IMR-90 (cell line): ENCODE data around the gene GADL1. TPM values are rescaled to one million over a fixed set of nuclear protein-coding genes. Genes with fewer than 3 reads are reported as not detected.

Experiments
- ATAC-seq: fragments of 200-7000 bp; cut with Tn5 transposase; 2 replicates; pipeline ENCODE4 v1.9.1; 2020; ENCODE audit warnings: low read depth, mild to moderate bottlenecking, moderate library complexity
- BruUV-seq: library from RNA; stranded (reverse); fragments of 400-500 nt; replicated peaks from 2 replicates; lab custom pipeline; 2021; lab: Mats Ljungman, UMichigan
- CTCF ChIA-PET: fragments of 300-600 bp; formaldehyde crosslinking; extraction: SDS; loops from one replicate; lab custom pipeline; 2021; ENCODE audit warnings: antibody characterized with exemption; lab: Yijun Ruan, JAX
- POLR2A ChIA-PET: fragments of 300-600 bp; sonication (Branson Sonifier 250); formaldehyde crosslinking; loops from one replicate; lab custom pipeline; 2022; ENCODE audit warnings: antibody characterized with exemption; ENCODE audit not compliant: unreplicated experiment; lab: Charles Lee
- DNase-seq: peaks from one replicate; pipeline ENCODE4 v3.0.0; 2013
- H2AFZ ChIP-seq: replicated peaks from 2 replicates; pipeline ENCODE3; 2013; ENCODE audit warnings: low read length, mild to moderate bottlenecking; ENCODE audit not compliant: poor library complexity
- H2AK5ac ChIP-seq: 2 replicates; pipeline ENCODE4 v1.6.1; 2013; ENCODE audit warnings: low read depth, low read length, inconsistent platforms
- H2AK9ac ChIP-seq: replicated peaks from 2 replicates; pipeline ENCODE3; 2013; ENCODE audit warnings: mild to moderate bottlenecking, low read depth, low read length, moderate library complexity; ENCODE audit not compliant: poor library complexity
- H2BK120ac ChIP-seq: 2 replicates; pipeline ENCODE4 v1.6.1; 2013; ENCODE audit warnings: low read depth, low read length, inconsistent platforms
- H2BK15ac ChIP-seq: 3 replicates; pipeline ENCODE4 v1.6.1; 2013; ENCODE audit warnings: low read depth, low read length, inconsistent platforms
- H2BK20ac ChIP-seq: 2 replicates; pipeline ENCODE4 v1.6.1; 2013; ENCODE audit warnings: low read depth, mild to moderate bottlenecking, inconsistent platforms, low read length, moderate library complexity
- H2BK5ac ChIP-seq: 2 replicates; pipeline ENCODE4 v1.6.1; 2013; ENCODE audit warnings: mild to moderate bottlenecking, low read depth, low read length, inconsistent platforms; ENCODE audit not compliant: poor library complexity, severe bottlenecking
- H3K14ac ChIP-seq: replicated peaks from 2 replicates; pipeline ENCODE4 v1.6.1; 2013; ENCODE audit warnings: low read depth, low read length, inconsistent platforms
- H3K18ac ChIP-seq: 2 replicates; pipeline ENCODE4 v1.6.1; 2013; ENCODE audit warnings: low read depth, low read length, control low read depth
- H3K23ac ChIP-seq: 2 replicates; pipeline ENCODE4 v1.6.1; 2013; ENCODE audit warnings: low read depth, low read length, inconsistent platforms
- H3K27ac ChIP-seq: 2 replicates; pipeline ENCODE4 v1.5.1; 2013; ENCODE audit warnings: mild to moderate bottlenecking, control low read depth, low read length; ENCODE audit not compliant: insufficient read depth
- H3K27me3 ChIP-seq: 2 replicates; pipeline ENCODE4 v1.6.1; 2013; ENCODE audit warnings: low read length; ENCODE audit not compliant: control insufficient read depth, insufficient read depth
- H3K36me3 ChIP-seq: 2 replicates; pipeline ENCODE4 v1.6.1; 2013; ENCODE audit warnings: low read length, mixed read lengths; ENCODE audit not compliant: control insufficient read depth, insufficient read depth
- H3K4ac ChIP-seq: 2 replicates; pipeline ENCODE4 v1.6.1; 2013; ENCODE audit warnings: low read depth, low read length, inconsistent platforms
- H3K4me1 ChIP-seq: 2 replicates; pipeline ENCODE4 v1.6.1; 2013; ENCODE audit warnings: low read length, mixed read lengths; ENCODE audit not compliant: control insufficient read depth, insufficient read depth
- H3K4me2 ChIP-seq: 2 replicates; pipeline ENCODE4 v1.6.1; 2013; ENCODE audit warnings: low read depth, mild to moderate bottlenecking, control low read depth, low read length, moderate library complexity
- H3K4me3 ChIP-seq: 2 replicates; pipeline ENCODE4 v1.5.1; 2013; ENCODE audit warnings: low read depth, mild to moderate bottlenecking, control low read depth, low read length, moderate library complexity; ENCODE audit not compliant: insufficient read depth
- H3K56ac ChIP-seq: 2 replicates; pipeline ENCODE4 v1.6.1; 2013; ENCODE audit warnings: low read length, inconsistent platforms; ENCODE audit not compliant: insufficient read depth; ENCODE audit errors: extremely low read depth
- H3K79me1 ChIP-seq, 2 experiments: 2 replicates each; pipeline ENCODE4 v1.6.1; 2013; ENCODE audit warnings: low read length in 2 of 2, inconsistent platforms in 1 of 2, low read depth in 1 of 2
- H3K9ac ChIP-seq: 2 replicates; pipeline ENCODE4 v1.6.1; 2013; ENCODE audit warnings: low read depth, low read length, control low read depth
- H3K9me1 ChIP-seq: 2 replicates; pipeline ENCODE4 v1.6.1; 2013; ENCODE audit warnings: low read length, inconsistent platforms; ENCODE audit not compliant: insufficient read depth
- H3K9me3 ChIP-seq: 2 replicates; pipeline ENCODE4 v1.6.1; 2013; ENCODE audit warnings: low read length; ENCODE audit not compliant: control insufficient read depth, insufficient read depth
- H4K20me1 ChIP-seq: 2 replicates; pipeline ENCODE4 v1.6.1; 2013; ENCODE audit warnings: low read length, inconsistent platforms; ENCODE audit not compliant: insufficient read depth
- H4K5ac ChIP-seq: 2 replicates; pipeline ENCODE4 v1.6.1; 2013; ENCODE audit warnings: mild to moderate bottlenecking, low read depth, low read length, control low read depth
- H4K8ac ChIP-seq, 2 experiments: 2 replicates each; pipeline ENCODE4 v1.6.1; 2013; ENCODE audit warnings: low read depth in 2 of 2, low read length in 2 of 2, control low read depth in 1 of 2, inconsistent platforms in 1 of 2
- H4K91ac ChIP-seq: 2 replicates; pipeline ENCODE4 v1.6.1; 2013; ENCODE audit warnings: low read depth, low read length, inconsistent platforms; ENCODE audit not compliant: insufficient read depth
- BHLHE40 ChIP-seq: fragments of 150-350 bp; IDR thresholded peaks from 2 replicates; pipeline ENCODE4 v1.6.1; 2016; ENCODE audit warnings: mild to moderate bottlenecking, low read depth, low read length
- CEBPB ChIP-seq: IDR thresholded peaks from 2 replicates; pipeline ENCODE4 v1.6.1; 2012; ENCODE audit warnings: low read depth, low read length, improper control_type of control experiment
- CHD1 ChIP-seq: IDR thresholded peaks from 2 replicates; pipeline ENCODE4 v1.6.1; 2012; ENCODE audit warnings: low read depth, low read length, improper control_type of control experiment
- CTCF ChIP-seq: conservative IDR thresholded peaks from 2 replicates; pipeline ENCODE4 v1.5.1; 2012; ENCODE audit warnings: mild to moderate bottlenecking, low read depth, low read length, improper control_type of control experiment
- ELK1 ChIP-seq: fragments of 150-350 bp; IDR thresholded peaks from 2 replicates; pipeline ENCODE4 v1.6.1; 2016; ENCODE audit warnings: low read depth, mild to moderate bottlenecking, low read length, moderate library complexity, borderline replicate concordance
- FOS ChIP-seq: fragments of 150-350 bp; IDR thresholded peaks from 2 replicates; pipeline ENCODE4 v1.6.1; 2016; ENCODE audit warnings: low read depth, low read length
- MAFK ChIP-seq: IDR thresholded peaks from 2 replicates; pipeline ENCODE4 v1.6.1; 2012; ENCODE audit warnings: low read depth, low read length, improper control_type of control experiment
- MAZ ChIP-seq: IDR thresholded peaks from 2 replicates; pipeline ENCODE4 v1.6.1; 2012; ENCODE audit warnings: low read depth, mild to moderate bottlenecking, low read length, improper control_type of control experiment, moderate library complexity, borderline replicate concordance
- MXI1 ChIP-seq: IDR thresholded peaks from 2 replicates; pipeline ENCODE4 v1.6.1; 2012; ENCODE audit warnings: low read depth, mild to moderate bottlenecking, low read length, moderate library complexity, borderline replicate concordance
- NFE2L2 ChIP-seq: fragments of 150-350 bp; IDR thresholded peaks from 2 replicates; pipeline ENCODE4 v1.6.1; 2016; ENCODE audit warnings: low read depth, mild to moderate bottlenecking, low read length
- POLR2A ChIP-seq: IDR thresholded peaks from 2 replicates; pipeline ENCODE4 v1.6.1; 2012; ENCODE audit warnings: mild to moderate bottlenecking, low read depth, low read length
- RAD21 ChIP-seq: IDR thresholded peaks from 2 replicates; pipeline ENCODE4 v1.6.1; 2012; ENCODE audit warnings: low read length, improper control_type of control experiment
- RCOR1 ChIP-seq: IDR thresholded peaks from 2 replicates; pipeline ENCODE4 v1.6.1; 2012; ENCODE audit warnings: mild to moderate bottlenecking, low read length, improper control_type of control experiment; ENCODE audit not compliant: insufficient replicate concordance
- RFX5 ChIP-seq: IDR thresholded peaks from 2 replicates; pipeline ENCODE4 v1.8.0; 2012; ENCODE audit warnings: low read depth, mild to moderate bottlenecking, low read length, moderate library complexity
- SMC3 ChIP-seq: fragments of 150-350 bp; IDR thresholded peaks from 2 replicates; pipeline ENCODE4 v1.6.1; 2016; ENCODE audit warnings: low read depth, mild to moderate bottlenecking, antibody characterized with exemption, low read length, moderate library complexity
- USF2 ChIP-seq: fragments of 150-350 bp; IDR thresholded peaks from 2 replicates; pipeline ENCODE4 v1.6.1; 2017; ENCODE audit warnings: mild to moderate bottlenecking, antibody characterized with exemption, low read length, low read depth
- WGBS, 2 experiments: methylation state at CpG; one replicate each; pipeline versions ENCODE4 v1.1.5 to v1.1.7; 2013; ENCODE audit warnings: missing lambda C conversion rate in 2 of 2; ENCODE audit not compliant: insufficient read length in 1 of 2; ENCODE audit errors: extremely low coverage in 2 of 2; 5-methylcytosine and 5-hydroxymethylcytosine counted together
- dilution Hi-C: fragments of 300-500 bp; cut with HindIII; formaldehyde crosslinking; loops from one replicate; pipeline ENCODE4 v1.14.3; 2018; ENCODE audit warnings: low sequenced_read_pairs; ENCODE audit not compliant: unreplicated experiment
- in situ Hi-C: fragments of 300-500 bp; cut with MboI; formaldehyde crosslinking; loops from 3 replicates; pipeline ENCODE4 v1.14.3; 2019; ENCODE audit warnings: low sequenced_read_pairs, inconsistent platforms, mixed read lengths
- intact Hi-C: fragments of 100-400 bp; cut with micrococcal nuclease; formaldehyde crosslinking; loops from 2 replicates; pipeline ENCODE4 v1.10.0; 2022
- polyA plus RNA-seq, 3 experiments: library from polyadenylated mRNA; depleted of rRNA; stranded (reverse); fragments of >200 nt; gene quantifications; 2 replicates each; pipeline ENCODE4 v1.2.3, GENCODE V29; 2012; ENCODE audit warnings: low replicate concordance in 1 of 3
- total RNA-seq: library from RNA; depleted of rRNA; stranded (reverse); fragments of >200 nt; gene quantifications from 2 replicates; pipeline ENCODE4 v1.2.3, GENCODE V29; 2012

Gene GADL1
- total and polyA plus RNA-seq, 2 of the 4 experiments (the other 2 are of a cell fraction) = not detected

- Histone ChIP-seq H3K4me2 (no peak overlapping the region), H4K5ac (no peak overlapping the region; the same call in 1 of the 2 replicates), H3K27ac (no peak overlapping the region), H2BK5ac (peak overlapping the region; percentile 15), H3K9me3 (no peaks in the 10 kb centered on the region), H4K8ac (no peak overlapping the region), H2BK20ac (no peak overlapping the region), H2BK15ac (no peak overlapping the region), H4K91ac (no peak overlapping the region), H3K27me3 (no peaks in the 10 kb centered on the region), H3K56ac (no peak overlapping the region), H2BK120ac (peak overlapping the region; percentile 17; the same call in 1 of the 2 replicates), H3K9ac (no peak overlapping the region), H4K20me1 (no peaks in the 10 kb centered on the region), H2AK9ac (no peak overlapping the region), H3K9me1 (peaks cover 13% of the 10 kb centered on the region), H3K79me1 (peaks cover 26 to 65% of the 10 kb centered on the region in 2 experiments), H2AFZ (no peak overlapping the region), H2AK5ac (no peak overlapping the region), H3K4ac (peak overlapping the region; percentile 35), H3K36me3 (peaks cover 15% of the 10 kb centered on the region), H3K14ac (0 out of 2 replicates have a peak overlapping the region, but pooled peaks have one; percentile 18), H3K4me1 (peaks cover 24% of the 10 kb centered on the region), H3K4me3 (no peak overlapping the region), H3K23ac (no peak overlapping the region), H3K18ac (peak overlapping the region; percentile 34)
- no CpG with 5 or more reads among the region's 3 CpGs for WGBS, 2 experiments
- BruUV-seq = no TSS peak
- TF ChIP-seq RFX5 = no peak
- no peak for TF ChIP-seq POLR2A
- no peak for TF ChIP-seq RCOR1
- no peak for TF ChIP-seq RAD21
- TF ChIP-seq CEBPB = no peak
- no peak for TF ChIP-seq ELK1
- no peak for TF ChIP-seq CTCF
- no peak for TF ChIP-seq SMC3
- TF ChIP-seq CHD1 = no peak
- no peak for TF ChIP-seq USF2
- TF ChIP-seq FOS = no peak
- no peak for TF ChIP-seq MXI1
- no peak for TF ChIP-seq MAFK
- TF ChIP-seq BHLHE40 = no peak
- no peak for TF ChIP-seq NFE2L2
- no peak for TF ChIP-seq MAZ
- intact Hi-C loops = loop anchor here (5.0 kb wide), 1 partner anchor 171 kb away; no protein-coding TSS in a partner anchor
- CTCF ChIA-PET = no interaction called here
- in situ Hi-C loops = no loop called here
- ATAC-seq (no peak), DNase-seq (no peak)
- POLR2A ChIA-PET = no interaction called here
- dilution Hi-C loops = no loop called here
These were observed 210.7 kb downstream of the GADL1 start for GRCh38 chr3:30683769-30684168.
